Measurements from ENCODE around the gene PRR5L.

PRR5L gene

GRCh38 chr11:36361472-36361871 is 65.4 kb downstream of the PRR5L start:
- DNase-seq = no peak

GRCh38 chr11:36361901-36362391 is 65.9 kb downstream of the PRR5L start:
- no peak for DNase-seq

GRCh38 chr11:36362902-36363301 is 66.8 kb downstream of the PRR5L start:
- DNase-seq = no peak

GRCh38 chr11:36363361-36364268 is 67.5 kb downstream of the PRR5L start:
- DNase-seq = no peak

- no peak for DNase-seq
Measured at GRCh38 chr11:36364551-36365325, 68.7 kb downstream of the PRR5L start.

GRCh38 chr11:36365907-36366306 is 69.8 kb downstream of the PRR5L start:
- no peak for DNase-seq

- DNase-seq = no peak
Measured at GRCh38 chr11:36367806-36368680, 72.0 kb downstream of the PRR5L start.

GRCh38 chr11:36371181-36371580 is 75.1 kb downstream of the PRR5L start:
- DNase-seq = no peak

- DNase-seq = no peak
Measured at GRCh38 chr11:36371590-36371989, 75.5 kb downstream of the PRR5L start.

- DNase-seq = no peak
Measured at GRCh38 chr11:36372101-36372771, 76.1 kb downstream of the PRR5L start.

- DNase-seq = no peak
Measured at GRCh38 chr11:36373016-36374010, 77.2 kb downstream of the PRR5L start.

GRCh38 chr11:36374726-36375125 is 78.6 kb downstream of the PRR5L start:
- no peak for DNase-seq

- DNase-seq = no peak
Measured at GRCh38 chr11:36375353-36376008, 79.4 kb downstream of the PRR5L start.

- no peak for DNase-seq
Measured at GRCh38 chr11:36376009-36376887, 80.2 kb downstream of the PRR5L start.

GRCh38 chr11:36376888-36377758 is 81.0 kb downstream of the PRR5L start:
- DNase-seq = no peak

GRCh38 chr11:36377759-36378564 is 81.9 kb downstream of the PRR5L start:
- no peak for DNase-seq

GRCh38 chr11:36379653-36380052 is 83.6 kb downstream of the PRR5L start:
- no peak for DNase-seq
